H54 (cell line): Measurements from ENCODE around the gene RCHY1.
"Not testable (repeated sequence)": the region's sequence is repeated elsewhere in the genome, so short reads cannot be mapped to it uniquely, and the experiment has no call there.

Source experiments
- DNase-seq: peaks from one replicate; pipeline ENCODE4 v3.0.0; 2011; ENCODE audit warnings: low spot score, mixed read lengths; ENCODE audit not compliant: insufficient read length
- FAIRE-seq: peaks from 3 replicates; lab custom pipeline; 2011; peaks lifted over from hg19 to GRCh38; lab: Jason Lieb, UNC
- POLR2A ChIP-seq: IDR thresholded peaks from 2 replicates; pipeline ENCODE4 v1.6.1; 2011; ENCODE audit warnings: low read depth, mild to moderate bottlenecking, low read length

RCHY1 gene

GRCh38 chr4:75530556-75531322 is 16.5 kb upstream of the RCHY1 start:
- FAIRE-seq (no peak), DNase-seq (no peak)
- TF ChIP-seq POLR2A = no peak

- FAIRE-seq (no peak), DNase-seq (no peak)
- TF ChIP-seq POLR2A = no peak
These were observed 13.3 kb upstream of the RCHY1 start for GRCh38 chr4:75527482-75527881.

- DNase-seq = no peak
- no peak for FAIRE-seq
- TF ChIP-seq POLR2A = no peak
These were observed 11.7 kb upstream of the RCHY1 start for GRCh38 chr4:75525910-75526309.

- FAIRE-seq (no peak), DNase-seq (no peak)
- TF ChIP-seq POLR2A = no peak
These were observed 10.9 kb upstream of the RCHY1 start for GRCh38 chr4:75525086-75525485.

- not testable (repeated sequence) for DNase-seq, FAIRE-seq
These were observed 5.2 kb upstream of the RCHY1 start for GRCh38 chr4:75519452-75519851.

- TF ChIP-seq POLR2A = no peak
- FAIRE-seq (no peak), DNase-seq (no peak)
These were observed 1.9 kb upstream of the RCHY1 start for GRCh38 chr4:75516144-75516543.

- FAIRE-seq (peak; percentile 60), DNase-seq (no peak)
- no peak for TF ChIP-seq POLR2A
These were observed 878 bp upstream of the RCHY1 start for GRCh38 chr4:75514949-75515612.

- no peak for TF ChIP-seq POLR2A
- DNase-seq (no peak), FAIRE-seq (no peak)
These were observed 575 bp downstream of the RCHY1 start for GRCh38 chr4:75513526-75514130.

GRCh38 chr4:75512386-75513211 is 1.6 kb downstream of the RCHY1 start:
- no peak for TF ChIP-seq POLR2A
- DNase-seq = no peak
- no peak for FAIRE-seq

GRCh38 chr4:75511841-75512240 is 2.4 kb downstream of the RCHY1 start:
- FAIRE-seq = no peak
- no peak for TF ChIP-seq POLR2A
- no peak for DNase-seq

- not testable (repeated sequence) for FAIRE-seq
These were observed 4.6 kb downstream of the RCHY1 start for GRCh38 chr4:75509592-75509991.

GRCh38 chr4:75505630-75506029 is 8.6 kb downstream of the RCHY1 start:
- TF ChIP-seq POLR2A = no peak
- DNase-seq (no peak), FAIRE-seq (no peak)

More at GRCh38 chr4:75509592-75509991, 4.6 kb downstream of the RCHY1 start:
- DNase-seq = not testable (repeated sequence)

- no peak for TF ChIP-seq POLR2A
- DNase-seq (no peak), FAIRE-seq (no peak)
These were observed 11.5 kb downstream of the RCHY1 start for GRCh38 chr4:75502671-75503070.

- TF ChIP-seq POLR2A = no peak
- FAIRE-seq (no peak), DNase-seq (no peak)
These were observed 14.3 kb downstream of the RCHY1 start for GRCh38 chr4:75499900-75500299.
